Large intestine (tissue), 3 donors: Measurements from ENCODE around the gene SYNPO2. TPM values are rescaled to one million over a fixed set of nuclear protein-coding genes. Genes with fewer than 3 reads are reported as not detected.

Source experiments
- DNase-seq, 2 donors: peaks; one replicate each; pipeline versions ENCODE4 v3.0.0 to v3.0.0-alpha.2; 2013
- H3K27ac ChIP-seq: one replicate; pipeline ENCODE4 v1.5.1; 2013; ENCODE audit warnings: low read length
- H3K27me3 ChIP-seq: 2 replicates; pipeline ENCODE4 v1.6.1; 2013; ENCODE audit warnings: low read length; ENCODE audit not compliant: control insufficient read depth, insufficient read depth
- H3K36me3 ChIP-seq: 2 replicates; pipeline ENCODE4 v1.6.1; 2013; ENCODE audit warnings: low read length; ENCODE audit not compliant: control insufficient read depth, insufficient read depth
- H3K4me1 ChIP-seq: one replicate; pipeline ENCODE4 v1.6.1; 2013; ENCODE audit warnings: low read length; ENCODE audit not compliant: control insufficient read depth, insufficient read depth
- H3K4me3 ChIP-seq: one replicate; pipeline ENCODE4 v1.5.1; 2013; ENCODE audit warnings: low read length
- H3K9me3 ChIP-seq: one replicate; pipeline ENCODE4 v1.6.1; 2013; ENCODE audit warnings: mild to moderate bottlenecking, low read depth, low read length, moderate library complexity; ENCODE audit not compliant: control insufficient read depth
- WGBS: methylation state at CpG from one replicate; pipeline ENCODE4 v1.1.5; 2013; ENCODE audit warnings: low lambda C conversion rate; ENCODE audit not compliant: insufficient coverage; 5-methylcytosine and 5-hydroxymethylcytosine counted together
- polyA plus RNA-seq: library from polyadenylated mRNA; unstranded; fragments of 120-200 nt; gene quantifications from one replicate; pipeline ENCODE4 v1.2.1, GENCODE V29; 2013

SYNPO2 gene
- polyA plus RNA-seq, 1 donor: 81.2 TPM

- Histone ChIP-seq H3K36me3 (no peaks in the 10 kb centered on the region), H3K27ac (no peak overlapping the region), H3K27me3 (no peaks in the 10 kb centered on the region), H3K4me3 (peak overlapping the region; percentile 52), H3K9me3 (no peaks in the 10 kb centered on the region), H3K4me1 (no peaks in the 10 kb centered on the region)
- no CpG with 5 or more reads among the region's 2 CpGs for WGBS
- no peak for DNase-seq
Measured at GRCh38 chr4:118849867-118850487, 38.7 kb upstream of the SYNPO2 start.

GRCh38 chr4:118850488-118851173 is 38.0 kb upstream of the SYNPO2 start:
- Histone ChIP-seq H3K27ac (peak overlapping the region; percentile 52), H3K4me3 (peak overlapping the region; percentile 52), H3K36me3 (no peaks in the 10 kb centered on the region), H3K27me3 (no peaks in the 10 kb centered on the region), H3K9me3 (no peaks in the 10 kb centered on the region), H3K4me1 (no peaks in the 10 kb centered on the region)
- 38% methylated on average over 6 of the region's 8 CpGs for WGBS
- peak; percentile 19 to 62 for DNase-seq

GRCh38 chr4:118857760-118858159 is 30.9 kb upstream of the SYNPO2 start:
- WGBS: 83% methylated on average over 2 of the region's 2 CpGs
- Histone ChIP-seq H3K9me3 (no peaks in the 10 kb centered on the region), H3K36me3 (no peaks in the 10 kb centered on the region), H3K27ac (no peak overlapping the region), H3K27me3 (no peaks in the 10 kb centered on the region), H3K4me3 (no peak overlapping the region), H3K4me1 (no peaks in the 10 kb centered on the region)
- DNase-seq: no peak

GRCh38 chr4:118858779-118859178 is 29.9 kb upstream of the SYNPO2 start:
- no peak for DNase-seq
- Histone ChIP-seq H3K27me3 (peaks cover 2% of the 10 kb centered on the region), H3K4me1 (no peaks in the 10 kb centered on the region), H3K9me3 (no peaks in the 10 kb centered on the region), H3K27ac (no peak overlapping the region), H3K4me3 (no peak overlapping the region), H3K36me3 (no peaks in the 10 kb centered on the region)
- no CpG with 5 or more reads among the region's 2 CpGs for WGBS

DNA sequence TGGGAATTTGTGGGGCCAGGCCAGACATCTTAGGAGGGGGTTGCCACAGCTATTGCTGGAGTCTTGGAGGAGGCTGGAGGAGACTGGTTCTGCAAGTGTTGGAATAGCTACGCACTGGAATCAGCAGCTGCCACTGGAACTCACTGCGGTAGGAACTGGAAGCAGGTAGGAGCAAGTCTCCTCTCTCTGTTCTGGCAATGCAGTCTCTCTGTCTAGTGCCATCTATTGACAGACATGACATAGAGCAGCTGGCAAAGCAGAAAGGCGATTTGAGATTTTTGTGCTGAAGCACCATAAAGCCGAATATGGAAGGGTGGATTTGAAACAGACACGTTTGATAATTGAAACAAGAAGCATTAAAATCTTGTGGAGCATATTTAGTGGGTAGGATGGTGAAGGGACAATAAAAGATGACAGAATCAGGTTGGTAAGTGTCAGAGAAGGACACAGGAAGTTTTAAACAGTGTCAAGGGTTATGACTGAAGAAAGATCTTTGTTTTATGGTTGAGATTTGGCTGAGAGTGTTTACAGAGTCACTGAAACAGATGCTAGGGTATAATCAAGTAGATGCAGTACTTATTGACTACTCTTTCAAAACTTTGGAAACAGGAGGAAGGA is 23.5 kb upstream of the SYNPO2 start:
- Histone ChIP-seq H3K9me3 (no peaks in the 10 kb centered on the region), H3K27me3 (peaks cover 6% of the 10 kb centered on the region), H3K36me3 (no peaks in the 10 kb centered on the region), H3K4me1 (no peaks in the 10 kb centered on the region), H3K4me3 (no peak overlapping the region), H3K27ac (no peak overlapping the region)
- WGBS: no CpG with 5 or more reads among the region's 5 CpGs
- DNase-seq: peak; percentile 30 to 45

- no CpG with 5 or more reads among the region's 1 CpG for WGBS
- H3K9me3 ChIP-seq: no peaks in the 10 kb centered on the region
Measured at GRCh38 chr4:118866442-118866841, 22.2 kb upstream of the SYNPO2 start.

DNA sequence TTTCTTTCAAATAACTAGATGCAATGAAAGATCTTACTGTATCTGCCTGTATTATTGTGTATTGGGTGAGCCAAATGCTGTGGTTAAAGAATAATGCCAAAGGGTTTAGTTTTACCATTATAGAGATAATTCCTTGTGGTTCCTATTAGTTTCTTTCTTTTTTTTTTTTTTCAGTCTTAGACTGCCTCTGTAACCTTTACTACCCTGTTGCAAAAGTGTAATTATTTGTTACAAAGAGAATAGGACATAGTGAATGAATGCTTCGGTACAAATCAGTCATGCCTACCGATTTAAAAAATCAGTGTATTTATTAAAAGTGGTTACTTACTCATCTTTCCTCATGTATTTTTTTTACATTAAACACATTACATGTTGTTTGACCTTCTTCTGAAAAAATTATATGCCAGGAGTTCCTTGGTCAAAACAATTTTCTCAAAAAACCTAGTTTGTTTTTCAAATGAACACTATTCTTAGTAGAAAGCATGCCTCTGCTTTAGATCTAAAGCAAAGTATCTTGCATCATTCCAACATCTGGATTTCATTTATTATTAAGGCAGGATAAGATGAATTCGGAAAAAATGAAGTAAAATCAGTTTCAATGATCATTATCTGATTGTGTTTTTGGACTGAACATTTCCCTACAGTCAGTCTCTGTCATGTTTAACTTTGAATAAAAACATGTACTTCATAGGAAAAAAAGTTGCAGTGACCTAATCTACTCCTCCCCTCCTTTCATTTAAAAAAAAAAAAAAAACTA is 21.2 kb upstream of the SYNPO2 start:
- no peak overlapping the region for H3K4me3 ChIP-seq
- no peaks in the 10 kb centered on the region for H3K9me3 ChIP-seq
- no peaks in the 10 kb centered on the region for H3K36me3 ChIP-seq
- H3K4me1 ChIP-seq: no peaks in the 10 kb centered on the region
- no peak for DNase-seq
- peaks cover 6% of the 10 kb centered on the region for H3K27me3 ChIP-seq
- no peak overlapping the region for H3K27ac ChIP-seq
- 83% methylated on average over 2 of the region's 3 CpGs for WGBS

More at GRCh38 chr4:118866442-118866841, 22.2 kb upstream of the SYNPO2 start:
- Histone ChIP-seq H3K4me1 (no peaks in the 10 kb centered on the region), H3K4me3 (no peak overlapping the region), H3K27ac (no peak overlapping the region), H3K27me3 (peaks cover 6% of the 10 kb centered on the region), H3K36me3 (no peaks in the 10 kb centered on the region)
- DNase-seq: no peak

DNA sequence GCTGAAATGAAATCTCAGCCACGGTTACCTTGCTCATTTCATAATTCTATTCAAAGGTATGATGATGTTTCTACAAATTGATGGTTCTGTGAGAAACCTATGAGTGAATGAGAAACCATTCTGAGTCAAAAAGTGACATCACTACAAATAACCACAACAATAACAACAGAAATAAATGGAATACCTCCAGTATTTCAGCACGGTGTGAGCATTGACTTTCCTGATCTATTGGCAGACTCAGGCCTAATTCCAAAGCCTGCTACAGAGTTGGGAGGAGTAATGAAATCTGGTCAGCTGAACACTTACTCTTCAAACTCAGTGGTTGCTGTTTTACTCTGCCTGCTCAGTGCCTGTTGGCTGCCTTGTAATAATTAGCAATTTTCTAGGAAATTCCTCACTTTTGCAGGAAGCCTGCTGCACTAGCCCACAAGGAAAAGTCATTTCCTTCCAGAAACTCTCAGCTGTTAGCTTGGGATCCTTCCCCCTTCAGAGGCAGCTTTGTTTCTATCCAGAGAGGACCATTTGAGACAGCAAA is 18.8 kb upstream of the SYNPO2 start:
- H3K27ac ChIP-seq: no peak overlapping the region
- H3K36me3 ChIP-seq: no peaks in the 10 kb centered on the region
- WGBS: no CpG with 5 or more reads among the region's 2 CpGs
- H3K4me3 ChIP-seq: no peak overlapping the region
- H3K27me3 ChIP-seq: peaks cover 4% of the 10 kb centered on the region
- H3K4me1 ChIP-seq: no peaks in the 10 kb centered on the region
- H3K9me3 ChIP-seq: no peaks in the 10 kb centered on the region
- DNase-seq: no peak

DNA sequence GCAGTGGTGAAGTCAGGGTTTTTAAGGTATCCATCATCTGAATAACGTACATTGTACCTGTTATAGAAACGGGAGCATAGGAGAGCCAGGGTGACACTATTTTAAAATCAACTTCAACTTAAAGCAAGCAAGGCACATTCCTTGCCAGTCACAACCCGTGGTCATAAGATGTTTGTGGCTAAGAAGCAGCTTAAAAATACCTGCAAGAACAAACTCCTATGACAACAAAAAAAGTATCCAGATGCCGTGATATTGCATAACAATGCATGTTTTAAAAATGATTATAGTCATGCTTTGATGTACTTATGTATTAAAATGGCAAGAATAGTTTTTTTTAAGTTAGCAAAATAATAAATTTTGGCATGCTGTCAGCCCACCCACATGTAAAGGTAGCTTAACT is 16.5 kb upstream of the SYNPO2 start:
- Histone ChIP-seq H3K4me1 (no peaks in the 10 kb centered on the region), H3K36me3 (no peaks in the 10 kb centered on the region)
- WGBS: no CpG with 5 or more reads among the region's 4 CpGs

DNA sequence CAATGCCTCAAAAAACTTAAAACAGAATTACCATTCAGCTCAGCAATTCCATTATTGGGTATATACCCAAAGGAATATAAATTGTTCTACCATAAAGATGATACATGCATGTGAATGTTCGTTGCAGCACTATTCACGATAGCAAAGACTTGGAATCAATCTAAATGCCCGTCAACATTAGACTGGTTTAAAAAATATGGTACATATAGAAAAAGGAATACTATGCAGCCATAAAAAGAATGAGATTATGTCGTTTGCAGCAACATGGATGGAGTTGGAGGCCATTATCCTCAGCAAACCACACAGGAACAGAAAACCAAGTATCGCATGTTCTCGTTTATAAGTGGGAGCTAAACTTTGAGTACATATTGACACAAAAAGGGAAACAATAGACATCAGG is 10.9 kb upstream of the SYNPO2 start:
- Histone ChIP-seq H3K9me3 (peaks cover 3% of the 10 kb centered on the region), H3K4me1 (no peaks in the 10 kb centered on the region), H3K27ac (no peak overlapping the region), H3K27me3 (no peaks in the 10 kb centered on the region), H3K36me3 (no peaks in the 10 kb centered on the region), H3K4me3 (no peak overlapping the region)
- WGBS: 100% methylated on average over 3 of the region's 6 CpGs
- no peak for DNase-seq

More for the DNA sequence above, 16.5 kb upstream of the SYNPO2 start:
- no peak for DNase-seq
- Histone ChIP-seq H3K4me3 (no peak overlapping the region), H3K27ac (no peak overlapping the region), H3K9me3 (no peaks in the 10 kb centered on the region), H3K27me3 (no peaks in the 10 kb centered on the region)
